Measurements from ENCODE around the gene JPT2.

JPT2 gene

DNA sequence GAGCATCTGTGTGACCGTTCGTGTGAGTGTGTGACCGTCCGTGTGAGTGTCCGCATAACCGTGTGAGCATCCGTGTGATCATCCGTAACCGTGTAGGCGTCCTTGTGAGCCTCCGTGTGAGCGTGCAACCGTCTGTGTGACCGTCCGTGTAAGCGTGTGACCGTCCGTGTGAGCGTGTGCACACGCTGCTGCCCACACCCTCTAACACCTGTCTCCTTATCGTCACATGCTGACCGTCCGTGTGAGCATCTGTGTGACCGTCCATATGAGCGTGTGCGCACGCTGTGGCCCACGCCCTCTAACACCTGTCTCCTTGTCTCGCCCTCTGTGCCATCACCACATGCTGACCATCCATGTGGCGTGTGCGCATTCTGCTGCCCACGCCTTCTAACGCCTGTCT lies 62.2 kb downstream of the JPT2 start:
- DNase-seq: no peak

DNA sequence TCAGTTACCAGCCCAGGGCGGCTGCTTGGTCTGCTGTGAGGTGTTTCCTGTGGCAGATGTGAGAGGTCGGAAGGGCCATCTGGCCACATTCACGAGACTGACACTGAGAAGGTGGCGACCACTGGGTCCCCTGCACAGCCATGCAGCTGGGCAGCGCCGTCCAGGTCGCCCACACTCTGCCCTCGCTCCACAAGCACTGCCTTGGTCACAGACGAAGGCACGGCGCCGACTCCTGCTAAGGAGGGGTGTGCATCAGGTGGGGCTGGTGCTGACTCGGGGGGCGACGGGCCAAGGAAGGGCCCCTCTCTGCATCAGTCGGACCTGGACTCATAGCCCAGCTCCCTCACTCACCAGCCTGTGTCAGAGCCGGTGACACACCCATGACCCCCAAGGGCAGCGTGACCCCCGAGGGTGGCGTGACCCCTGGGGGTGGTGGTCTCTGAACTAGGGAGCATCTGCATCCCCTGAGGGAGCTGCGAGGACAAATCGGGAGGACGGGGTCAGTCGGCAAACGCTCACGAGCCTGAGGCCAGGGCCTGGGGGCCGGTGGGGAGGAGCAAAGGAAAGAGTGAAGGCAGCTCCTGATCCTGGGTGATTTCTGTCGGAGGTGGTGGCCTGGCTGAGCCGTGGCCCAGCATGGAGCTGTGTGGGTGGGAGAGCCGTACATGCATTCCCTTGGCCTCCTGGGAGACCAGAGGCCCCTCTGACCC lies 62.9 kb downstream of the JPT2 start:
- H3K4me3 Mint-ChIP-seq: no peak overlapping the region
- ATAC-seq: no peak
- no peaks in the 10 kb centered on the region for H3K9me3 Mint-ChIP-seq
- H3K27me3 Mint-ChIP-seq: no peaks in the 10 kb centered on the region
- H3K36me3 Mint-ChIP-seq (ENCODE audit: low read depth): peaks cover 2% of the 10 kb centered on the region
- H3K4me1 Mint-ChIP-seq: no peaks in the 10 kb centered on the region
- H3K27ac Mint-ChIP-seq: no peak overlapping the region
- DNase-seq: no peak

More for the DNA sequence above, 62.2 kb downstream of the JPT2 start:
- H3K27me3 Mint-ChIP-seq: no peaks in the 10 kb centered on the region
- no peaks in the 10 kb centered on the region for H3K9me3 Mint-ChIP-seq
- ATAC-seq: no peak
- H3K36me3 Mint-ChIP-seq (ENCODE audit: low read depth): peaks cover 2% of the 10 kb centered on the region
- no peak overlapping the region for H3K4me3 Mint-ChIP-seq
- H3K27ac Mint-ChIP-seq: no peak overlapping the region
- no peaks in the 10 kb centered on the region for H3K4me1 Mint-ChIP-seq

DNA sequence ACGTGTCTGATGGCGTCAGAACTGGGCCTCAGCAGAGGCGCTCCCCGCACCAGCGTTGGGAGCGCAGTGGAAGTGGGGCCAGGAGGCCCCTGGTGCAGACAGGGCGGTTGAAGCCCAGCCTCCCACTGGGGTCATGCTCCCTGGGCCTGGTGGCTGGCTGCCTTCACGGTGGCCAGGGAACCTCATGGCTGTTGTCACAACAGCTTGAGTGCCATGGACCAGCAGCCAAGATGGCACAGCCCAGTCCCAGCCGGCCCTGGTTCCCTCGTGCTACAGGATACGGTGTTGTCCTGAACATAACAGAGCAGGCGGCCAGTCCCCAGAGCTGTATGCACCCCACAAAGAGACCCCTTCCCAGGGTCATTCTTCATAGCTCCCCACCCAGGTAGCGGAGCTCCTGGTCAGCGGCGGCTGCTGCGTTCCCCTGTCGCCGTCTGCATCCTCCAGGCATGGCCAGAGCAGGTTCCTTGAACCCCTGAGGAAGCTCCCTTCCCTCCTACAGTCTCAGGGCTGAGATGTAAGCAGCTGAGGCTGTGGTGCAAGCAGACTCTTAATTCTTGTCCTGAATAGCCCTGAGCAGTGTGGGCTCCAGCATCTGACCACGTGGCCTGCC lies 63.6 kb downstream of the JPT2 start:
- ATAC-seq (peak; percentile 28), DNase-seq (no peak)
- Mint-ChIP-seq H3K36me3 (ENCODE audit: low read depth) (peaks cover 2% of the 10 kb centered on the region), H3K9me3 (no peaks in the 10 kb centered on the region), H3K4me3 (no peak overlapping the region), H3K27me3 (no peaks in the 10 kb centered on the region), H3K4me1 (no peaks in the 10 kb centered on the region), H3K27ac (no peak overlapping the region)

DNA sequence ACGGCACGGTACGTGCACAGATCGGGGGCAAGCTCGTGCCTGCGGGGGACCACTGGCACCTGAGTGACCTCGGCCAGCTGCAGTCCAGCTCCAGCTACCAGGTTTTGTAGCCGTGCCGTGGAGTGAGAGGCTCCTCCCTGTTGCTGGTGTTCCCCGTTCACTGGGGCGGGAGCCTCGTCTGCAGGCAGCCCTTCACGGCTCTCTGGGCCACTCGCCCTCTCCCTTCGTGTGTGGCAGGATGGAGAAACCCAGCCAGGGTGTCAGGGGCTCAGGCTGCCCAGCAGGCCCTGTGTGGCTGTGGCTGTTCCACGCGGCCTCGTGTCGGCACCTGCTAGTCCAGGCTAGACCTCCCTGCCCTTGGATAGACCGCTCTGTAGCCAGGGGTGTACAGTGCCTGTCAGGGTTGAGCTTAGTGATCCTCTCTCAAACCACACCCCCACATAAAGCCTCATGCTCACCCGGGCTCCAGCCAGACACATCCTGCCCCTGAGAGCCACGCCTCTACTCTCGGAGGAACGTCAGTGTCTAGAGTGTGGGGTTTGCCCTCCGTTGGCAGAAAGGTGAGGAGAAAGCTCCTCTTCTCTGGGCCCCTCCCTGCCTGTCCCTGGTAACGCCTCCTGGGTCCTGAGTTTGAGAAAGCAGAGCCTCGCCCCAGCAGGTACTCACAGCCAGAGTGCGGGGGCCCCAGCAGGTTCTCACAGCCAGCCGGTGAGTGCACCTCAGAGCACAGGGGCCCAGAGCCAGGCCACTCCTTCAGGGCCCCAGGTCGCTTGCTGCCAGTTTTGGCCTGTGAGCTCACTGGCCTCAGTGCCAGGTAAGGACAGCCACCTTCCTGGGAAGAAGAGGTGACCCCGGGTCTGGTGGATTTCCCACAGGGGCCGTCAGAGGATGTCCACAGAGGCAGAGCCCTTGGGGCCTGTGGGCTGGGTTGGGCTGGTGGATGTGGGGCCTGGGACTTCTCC lies 65.6 kb downstream of the JPT2 start:
- H3K36me3 Mint-ChIP-seq (ENCODE audit: low read depth): peaks cover 2% of the 10 kb centered on the region
- DNase-seq: no peak
- ATAC-seq: no peak
- no peaks in the 10 kb centered on the region for H3K9me3 Mint-ChIP-seq
- H3K27me3 Mint-ChIP-seq: no peaks in the 10 kb centered on the region
- no peak overlapping the region for H3K27ac Mint-ChIP-seq
- H3K4me1 Mint-ChIP-seq: no peaks in the 10 kb centered on the region
- no peak overlapping the region for H3K4me3 Mint-ChIP-seq

DNA sequence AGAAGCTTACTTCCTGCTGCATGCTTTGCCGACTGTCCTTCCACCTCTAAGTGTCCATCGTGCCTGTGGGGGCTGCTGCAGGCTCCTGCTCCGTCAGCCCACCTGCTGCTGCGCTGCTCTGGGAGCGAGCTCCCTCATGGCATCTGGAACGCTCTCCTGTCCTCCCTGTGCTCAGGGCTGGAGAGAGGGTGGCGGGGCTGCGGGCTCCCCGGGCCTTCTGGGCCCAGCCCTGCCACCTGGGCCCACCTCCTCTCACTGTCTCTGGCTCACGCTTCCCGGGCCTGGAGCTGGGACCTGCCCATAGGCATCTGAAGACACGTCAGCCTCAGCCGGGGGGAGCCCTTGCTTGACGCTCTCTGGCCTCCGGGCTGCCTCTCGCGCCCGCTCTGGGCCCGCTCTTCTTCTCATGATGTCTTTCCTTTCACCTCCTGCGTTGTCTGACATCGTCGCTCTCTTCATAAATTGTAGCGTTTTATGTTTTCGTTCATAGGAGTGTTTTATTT lies 66.3 kb downstream of the JPT2 start:
- Mint-ChIP-seq H3K36me3 (ENCODE audit: low read depth) (peaks cover 2% of the 10 kb centered on the region), H3K27ac (no peak overlapping the region), H3K9me3 (no peaks in the 10 kb centered on the region), H3K4me3 (no peak overlapping the region), H3K4me1 (no peaks in the 10 kb centered on the region), H3K27me3 (no peaks in the 10 kb centered on the region)
- DNase-seq (no peak), ATAC-seq (no peak)

DNA sequence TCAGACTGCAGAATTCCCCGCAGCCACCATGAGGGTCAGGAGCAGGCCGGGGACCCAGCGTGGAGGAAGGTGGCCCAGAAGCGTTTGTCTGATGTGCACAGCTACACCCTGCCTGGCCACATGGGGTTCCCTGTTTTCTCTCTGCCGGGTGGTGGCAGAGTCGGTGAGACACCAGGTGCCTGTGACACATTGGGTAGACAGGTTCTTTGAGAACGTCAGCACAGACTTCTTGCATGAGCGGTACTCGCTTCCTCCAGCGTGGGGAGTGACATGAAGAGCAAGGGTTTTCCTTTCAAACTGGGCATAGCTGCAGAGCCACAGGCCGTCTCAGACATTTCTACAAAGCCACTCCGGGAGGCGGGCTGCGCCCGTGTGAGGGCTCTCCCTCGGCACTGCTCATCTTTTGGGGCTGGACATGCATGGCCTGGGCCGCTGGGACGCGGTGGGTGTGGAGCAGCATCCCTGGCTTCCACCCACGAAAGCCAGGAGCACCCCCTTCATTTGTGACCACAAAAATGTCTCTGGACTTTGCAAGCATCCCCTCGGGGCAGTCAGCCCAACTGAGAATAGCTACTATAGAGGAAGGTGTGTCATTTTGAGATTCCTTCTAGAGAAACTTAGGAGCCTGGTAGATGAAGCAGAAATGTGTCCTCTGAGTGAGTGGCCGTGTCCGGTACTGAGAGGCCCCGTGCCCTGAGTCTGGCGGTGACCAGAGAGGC lies 67.3 kb downstream of the JPT2 start:
- peaks cover 2% of the 10 kb centered on the region for H3K36me3 Mint-ChIP-seq (ENCODE audit: low read depth)
- H3K27ac Mint-ChIP-seq: no peak overlapping the region
- no peaks in the 10 kb centered on the region for H3K27me3 Mint-ChIP-seq
- ATAC-seq (no peak), DNase-seq (no peak)
- H3K4me1 Mint-ChIP-seq: no peaks in the 10 kb centered on the region
- no peak overlapping the region for H3K4me3 Mint-ChIP-seq
- no peaks in the 10 kb centered on the region for H3K9me3 Mint-ChIP-seq

DNA sequence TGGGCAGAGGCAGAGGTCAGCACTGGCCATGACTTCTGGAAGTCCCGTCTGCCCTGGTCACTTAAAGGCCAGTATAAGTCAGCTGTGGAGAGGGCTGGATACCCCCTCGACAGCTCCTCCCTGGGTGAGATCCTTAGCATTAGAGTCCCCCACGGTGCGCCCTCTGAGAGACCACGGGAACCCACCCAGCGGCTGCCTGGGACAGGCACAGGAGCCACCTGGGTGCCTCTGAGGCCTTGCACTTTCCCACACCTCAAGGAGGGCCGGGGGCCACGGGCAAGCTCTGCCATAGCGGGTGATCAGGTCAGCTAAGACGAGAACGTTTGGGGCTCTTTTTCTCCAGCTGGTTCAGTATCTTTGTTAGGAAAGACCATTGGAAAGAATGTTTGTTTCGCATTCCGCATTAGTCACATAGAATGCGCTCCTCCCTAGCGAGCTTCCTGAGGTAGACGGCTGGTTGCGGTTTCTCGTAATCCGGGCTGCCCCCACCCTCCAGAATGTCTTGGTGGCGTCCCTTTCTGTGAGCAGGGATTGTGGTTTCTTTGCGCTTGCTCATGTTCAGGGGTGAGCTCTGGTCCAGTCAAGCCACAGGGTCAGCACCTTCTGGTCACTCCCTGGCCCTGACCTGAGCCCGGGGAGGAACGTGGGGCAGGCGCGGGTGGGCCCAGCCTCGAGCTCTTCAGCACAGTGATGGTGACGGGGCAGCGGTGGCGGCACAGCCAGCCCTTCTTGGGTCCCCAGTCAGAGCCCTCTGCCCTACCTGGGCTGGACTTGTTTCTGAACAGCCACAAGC lies 68.0 kb downstream of the JPT2 start:
- no peak for ATAC-seq

DNA sequence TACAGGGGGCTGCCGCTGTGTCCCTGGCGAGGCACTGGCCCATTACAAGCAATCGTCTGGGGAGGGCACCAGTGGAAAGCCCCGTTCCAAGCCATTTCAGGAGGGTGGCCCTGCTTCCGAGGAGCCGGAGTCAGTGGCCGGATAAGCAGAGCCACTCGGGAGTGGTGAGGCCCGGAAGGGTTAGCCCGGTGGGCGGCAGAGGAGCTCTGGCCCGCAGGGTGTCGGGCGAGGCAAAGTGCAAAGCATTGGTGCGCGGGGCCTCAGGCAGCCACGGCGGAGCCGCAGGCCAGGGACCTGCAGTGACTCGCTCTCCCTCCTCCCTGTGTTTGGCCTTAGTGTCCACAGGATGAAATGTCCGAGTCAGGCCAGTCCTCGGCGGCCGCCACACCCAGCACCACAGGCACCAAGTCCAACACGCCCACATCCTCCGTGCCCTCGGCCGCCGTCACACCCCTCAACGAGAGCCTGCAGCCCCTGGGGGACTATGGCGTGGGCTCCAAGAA lies 68.7 kb downstream of the JPT2 start:
- ATAC-seq (no peak), DNase-seq (no peak)
- H3K9me3 Mint-ChIP-seq: no peaks in the 10 kb centered on the region
- no peaks in the 10 kb centered on the region for H3K27me3 Mint-ChIP-seq
- H3K4me1 Mint-ChIP-seq: no peaks in the 10 kb centered on the region
- no peaks in the 10 kb centered on the region for H3K36me3 Mint-ChIP-seq (ENCODE audit: low read depth)
- no peak overlapping the region for H3K27ac Mint-ChIP-seq
- no peak overlapping the region for H3K4me3 Mint-ChIP-seq

More for the DNA sequence above, 68.0 kb downstream of the JPT2 start:
- Mint-ChIP-seq H3K4me3 (no peak overlapping the region), H3K4me1 (no peaks in the 10 kb centered on the region), H3K36me3 (ENCODE audit: low read depth) (no peaks in the 10 kb centered on the region), H3K27me3 (no peaks in the 10 kb centered on the region), H3K27ac (no peak overlapping the region), H3K9me3 (no peaks in the 10 kb centered on the region)
- no peak for DNase-seq

DNA sequence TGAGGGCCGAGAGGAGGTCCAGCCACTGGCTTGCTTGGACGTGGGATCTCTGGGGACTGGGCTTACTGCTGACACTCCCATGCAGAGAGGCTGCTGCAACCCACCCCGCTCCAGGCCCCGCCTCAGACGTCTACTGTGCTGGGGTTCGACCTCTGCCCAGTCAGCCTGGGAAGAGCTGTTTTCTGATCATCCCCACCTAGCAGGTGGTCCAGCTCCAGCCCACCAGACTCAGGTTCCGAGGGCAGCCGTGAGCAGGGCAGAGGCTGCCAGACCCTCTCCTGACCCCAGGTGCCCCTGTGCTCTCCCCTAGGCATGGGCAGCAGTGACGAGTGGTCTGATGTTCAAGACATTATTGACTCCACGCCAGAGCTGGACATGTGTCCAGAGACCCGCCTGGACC lies 69.9 kb downstream of the JPT2 start:
- no peak for ATAC-seq
- Mint-ChIP-seq H3K4me1 (no peaks in the 10 kb centered on the region), H3K4me3 (no peak overlapping the region)

DNA sequence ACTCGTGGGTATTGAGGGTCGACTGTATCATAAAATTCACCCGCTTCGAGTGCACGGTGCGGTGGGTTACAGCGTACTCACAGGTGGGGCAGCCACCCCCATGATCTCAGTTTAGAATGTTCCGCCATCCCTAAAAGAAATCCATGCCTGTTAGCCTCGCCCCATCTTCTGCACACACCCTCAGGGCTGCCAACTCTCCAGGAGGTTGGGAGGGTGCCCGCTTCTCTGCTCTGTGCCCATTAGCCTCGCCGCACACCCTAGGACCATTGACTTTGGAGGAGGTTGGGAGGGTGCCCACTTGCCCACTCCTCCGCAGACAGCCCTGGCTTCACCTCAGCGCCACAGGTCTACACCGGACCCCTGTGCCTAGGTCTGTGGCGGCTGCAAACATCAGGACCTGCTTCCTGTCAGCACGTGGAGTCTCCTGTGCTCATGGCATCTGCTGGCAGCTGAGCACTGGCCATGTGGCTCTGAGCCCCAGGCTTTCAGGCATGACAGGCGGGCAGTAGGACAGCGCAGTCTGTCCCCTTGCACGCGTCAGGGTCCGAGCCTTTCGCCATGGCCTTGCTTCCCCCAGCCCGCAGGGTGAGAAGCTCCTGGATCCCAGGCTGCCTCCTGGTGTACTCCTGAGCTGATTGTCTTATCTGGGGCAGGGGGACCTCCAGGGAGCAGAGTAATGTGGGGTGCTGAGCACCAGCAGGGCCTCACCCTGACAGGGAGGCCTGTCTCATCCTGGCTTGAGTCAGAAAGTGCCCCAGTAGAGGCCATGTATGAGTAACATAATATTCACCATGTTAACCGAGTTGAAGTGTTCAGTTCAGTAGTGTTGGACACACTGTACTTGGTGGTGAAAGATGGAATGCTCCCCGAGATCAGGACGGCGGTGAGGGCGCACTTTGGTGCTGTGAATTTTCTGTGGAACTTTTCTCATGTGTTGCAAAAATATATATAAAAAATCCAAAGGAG lies 71.4 kb downstream of the JPT2 start:
- Mint-ChIP-seq H3K36me3 (ENCODE audit: low read depth) (peaks cover 2% of the 10 kb centered on the region), H3K27ac (no peak overlapping the region), H3K9me3 (no peaks in the 10 kb centered on the region), H3K4me3 (no peak overlapping the region), H3K27me3 (no peaks in the 10 kb centered on the region), H3K4me1 (no peaks in the 10 kb centered on the region)
- DNase-seq (no peak), ATAC-seq (peak; percentile 30)

More for the DNA sequence above, 69.9 kb downstream of the JPT2 start:
- no peaks in the 10 kb centered on the region for H3K27me3 Mint-ChIP-seq
- no peak for DNase-seq
- peaks cover 2% of the 10 kb centered on the region for H3K36me3 Mint-ChIP-seq (ENCODE audit: low read depth)
- H3K27ac Mint-ChIP-seq: no peak overlapping the region
- H3K9me3 Mint-ChIP-seq: no peaks in the 10 kb centered on the region

All from activated naive CD8-positive, alpha-beta T cell treated with anti-CD3 and anti-CD28 coated beads, Interleukin-2, amount 50 U/mL, for 24 hours (primary cell).